Measurements from ENCODE around the gene TNFSF8.

DNA sequence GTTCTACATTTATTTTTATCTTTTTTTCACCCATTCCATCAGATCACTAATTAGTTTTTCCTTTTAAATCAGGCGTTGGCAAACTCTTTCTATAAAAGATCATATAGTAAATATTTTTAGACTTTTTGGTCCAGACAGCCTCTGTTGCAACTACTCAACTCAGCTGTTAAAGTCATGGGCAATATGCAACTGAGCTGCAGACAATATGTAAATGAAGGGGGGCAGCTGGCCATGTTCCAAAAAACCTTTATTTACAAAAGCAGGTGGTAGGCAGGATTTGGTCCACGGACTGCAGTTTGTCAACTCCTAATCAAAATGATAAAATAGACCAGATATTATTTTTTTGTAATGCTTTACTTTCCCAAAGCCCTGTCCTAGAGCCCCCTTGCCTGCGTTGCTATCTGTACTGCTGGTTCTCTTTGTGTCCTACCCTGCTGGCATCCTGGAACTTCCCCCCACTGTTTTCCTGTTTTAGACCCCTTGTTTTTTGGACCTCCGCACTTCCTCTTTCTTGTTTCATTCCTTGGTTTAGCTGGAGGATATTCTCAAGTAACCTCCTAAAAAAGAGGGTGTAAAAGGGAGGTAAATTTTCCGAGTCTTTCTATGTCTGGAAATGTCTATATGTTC lies 24.7 kb upstream of the TNFSF8 start:
- no peak for TF ChIP-seq CTCF (IDR thresholded peaks at IDR 0.05)
- TF ChIP-seq POLR2A (IDR thresholded peaks at IDR 0.05): no peak

All from heart left ventricle (tissue), 13 donors.